ENCODE results near the gene ARHGAP23. TPM values are rescaled to one million over a fixed set of nuclear protein-coding genes. Genes with fewer than 3 reads are reported as not detected.

ARHGAP23 gene
- total and polyA plus RNA-seq, 7 donors, result 0.69 to 42.1 (median 11.2) TPM

- H3K27me3 ChIP-seq, result peaks cover 0 to 3% (median 0%) of the 10 kb centered on the region in 3 donors
These were observed 124.1 kb downstream of the ARHGAP23 start for GRCh38 chr17:38552343-38552742.

GRCh38 chr17:38554430-38555350 lies 126.4 kb downstream of the ARHGAP23 start:
- no peak for DNase-seq
- no peak for TF ChIP-seq POLR2AphosphoS5 (IDR thresholded peaks at IDR 0.05)
- no peak for TF ChIP-seq POLR2A (IDR thresholded peaks at IDR 0.05)
- no peak for TF ChIP-seq EP300 (IDR thresholded peaks at IDR 0.05)
- no peak for TF ChIP-seq CTCF (IDR thresholded peaks at IDR 0.05)
- Histone ChIP-seq H3K36me3 (no peaks in the 10 kb centered on the region), H3K27me3 (peaks cover 0 to 3% (median 0%) of the 10 kb centered on the region in 3 donors), H3K27ac (no peak overlapping the region), H3K4me3 (no peak overlapping the region), H3K9me3 (no peaks in the 10 kb centered on the region), H3K4me1 (peaks cover 0 to 26% (median 22%) of the 10 kb centered on the region in 4 donors)
- WGBS, 2 donors, result 69 to 82% methylated on average over 8 of the region's 8 CpGs
- intact Hi-C loops (cut with DNase I), result no loop called here

More at GRCh38 chr17:38552343-38552742, 124.1 kb downstream of the ARHGAP23 start:
- no peak for TF ChIP-seq EP300 (IDR thresholded peaks at IDR 0.05)
- no peak for TF ChIP-seq CTCF (IDR thresholded peaks at IDR 0.05)
- TF ChIP-seq POLR2AphosphoS5 (IDR thresholded peaks at IDR 0.05), result no peak
- TF ChIP-seq POLR2A (IDR thresholded peaks at IDR 0.05), result no peak
- WGBS, 2 donors, result 94 to 95% methylated on average over 17 of the region's 17 CpGs
- no peaks in the 10 kb centered on the region for H3K36me3 ChIP-seq
- no peak overlapping the region for H3K27ac ChIP-seq
- DNase-seq, result no peak
- no peaks in the 10 kb centered on the region for H3K9me3 ChIP-seq
- H3K4me1 ChIP-seq, result peaks cover 0 to 4% (median 3%) of the 10 kb centered on the region in 4 donors
- H3K4me3 ChIP-seq, result no peak overlapping the region
- intact Hi-C loops (cut with DNase I), result no loop called here

- H3K4me1 ChIP-seq, result peaks cover 0 to 31% (median 24%) of the 10 kb centered on the region in 4 donors
- no peak for DNase-seq
- H3K9me3 ChIP-seq, result no peaks in the 10 kb centered on the region
- H3K36me3 ChIP-seq, result no peaks in the 10 kb centered on the region
- peaks cover 3 to 18% (median 11%) of the 10 kb centered on the region in 3 donors for H3K27me3 ChIP-seq
- TF ChIP-seq CTCF (IDR thresholded peaks at IDR 0.05), result no peak
- TF ChIP-seq POLR2A (IDR thresholded peaks at IDR 0.05), result no peak
- TF ChIP-seq POLR2AphosphoS5 (IDR thresholded peaks at IDR 0.05), result no peak
- no peak for TF ChIP-seq EP300 (IDR thresholded peaks at IDR 0.05)
- no peak overlapping the region for H3K27ac ChIP-seq
- no peak overlapping the region for H3K4me3 ChIP-seq
- intact Hi-C loops (cut with DNase I), result no loop called here
- WGBS, 2 donors, result 84 to 89% methylated on average over 6 of the region's 6 CpGs
These were observed 128.0 kb downstream of the ARHGAP23 start for GRCh38 chr17:38556239-38556638.

- peaks cover 13 to 29% (median 23%) of the 10 kb centered on the region in 3 donors for H3K27me3 ChIP-seq
- H3K9me3 ChIP-seq, result no peaks in the 10 kb centered on the region
- intact Hi-C loops (cut with DNase I), result no loop called here
- 79 to 82% methylated on average over 6 of the region's 6 CpGs for WGBS, 2 donors
- peaks cover 0 to 31% (median 24%) of the 10 kb centered on the region in 4 donors for H3K4me1 ChIP-seq
- H3K36me3 ChIP-seq, result no peaks in the 10 kb centered on the region
- H3K4me3 ChIP-seq, result peak overlapping the region in 1 of 4 donors; percentile 42
- TF ChIP-seq POLR2A (IDR thresholded peaks at IDR 0.05) (no peak), POLR2AphosphoS5 (IDR thresholded peaks at IDR 0.05) (no peak), CTCF (IDR thresholded peaks at IDR 0.05) (no peak), EP300 (IDR thresholded peaks at IDR 0.05) (no peak)
- DNase-seq, result no peak
- H3K27ac ChIP-seq, result peak overlapping the region in 1 of 4 donors; percentile 33
These were observed 129.1 kb downstream of the ARHGAP23 start for GRCh38 chr17:38557396-38557795.
